ENCODE results near the gene SGPP2. TPM values are rescaled to one million over a fixed set of nuclear protein-coding genes. Genes with fewer than 3 reads are reported as not detected.

Gene SGPP2
- total and polyA plus RNA-seq, 2 of the 4 experiments (the other 2 are of a cell fraction) = not detected

DNA sequence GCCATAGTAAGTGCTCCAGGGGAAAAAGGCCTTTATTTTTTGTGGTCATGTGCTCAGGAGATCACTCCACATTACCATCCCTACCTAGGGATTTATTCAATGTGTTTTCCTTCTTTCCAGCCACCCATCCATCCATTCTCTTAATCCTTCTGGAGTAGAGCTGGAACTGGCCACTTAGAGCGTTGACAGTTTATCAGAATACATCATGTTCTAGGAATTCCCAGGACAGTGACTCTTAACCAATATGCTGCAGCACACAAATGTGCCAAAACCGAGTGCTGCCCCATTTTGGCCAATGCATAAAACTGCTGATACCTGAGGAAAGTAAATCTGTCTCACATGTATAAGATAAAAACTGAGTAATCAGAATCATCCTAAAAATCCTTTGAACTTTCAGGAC, 167.8 kb downstream of the SGPP2 start:
- no peak overlapping the region for H3K4me2 ChIP-seq (ENCODE audit: low read depth, low read length)
- no peak overlapping the region for H2AFZ ChIP-seq (replicated peaks; ENCODE audit: low read length, poor library complexity)
- CTCF ChIA-PET = interaction anchor here (0.7 kb wide), 1 partner anchor 31 kb away, joined by 3 read pairs; no protein-coding TSS in a partner anchor
- no peaks in the 10 kb centered on the region for H4K20me1 ChIP-seq (ENCODE audit: insufficient read depth, low read length)
- no peak overlapping the region for H4K91ac ChIP-seq (ENCODE audit: insufficient read depth, low read depth, low read length)
- in situ Hi-C loops (cut with MboI; ENCODE audit: low sequenced_read_pairs) (loop anchor here (25.0 kb wide), 1 partner anchor 530 kb away; no protein-coding TSS in a partner anchor), dilution Hi-C loops (cut with HindIII; ENCODE audit: low sequenced_read_pairs, unreplicated experiment) (no loop called here), intact Hi-C loops (cut with micrococcal nuclease) (no loop called here)
- DNase-seq (no peak), ATAC-seq (ENCODE audit: low read depth) (no peak)
- no peaks in the 10 kb centered on the region for H3K9me1 ChIP-seq (ENCODE audit: insufficient read depth, low read length)
- H2BK120ac ChIP-seq (ENCODE audit: low read depth, low read length) = no peak overlapping the region
- H2BK15ac ChIP-seq (ENCODE audit: low read depth, low read length) = no peak overlapping the region
- no peak overlapping the region for H2BK20ac ChIP-seq (ENCODE audit: low read depth, low read length)
- BruUV-seq (replicated peaks) = no TSS peak
- no peak overlapping the region for H3K4ac ChIP-seq (ENCODE audit: low read depth, low read length)
- no peak overlapping the region for H3K14ac ChIP-seq (replicated peaks; ENCODE audit: low read depth, low read length)
- no peaks in the 10 kb centered on the region for H3K27me3 ChIP-seq (ENCODE audit: control insufficient read depth, insufficient read depth, low read length)
- H4K8ac ChIP-seq (ENCODE audit: low read depth in 2 of 2, low read length in 2 of 2) = no peak overlapping the region
- TF ChIP-seq, protein P1, sequence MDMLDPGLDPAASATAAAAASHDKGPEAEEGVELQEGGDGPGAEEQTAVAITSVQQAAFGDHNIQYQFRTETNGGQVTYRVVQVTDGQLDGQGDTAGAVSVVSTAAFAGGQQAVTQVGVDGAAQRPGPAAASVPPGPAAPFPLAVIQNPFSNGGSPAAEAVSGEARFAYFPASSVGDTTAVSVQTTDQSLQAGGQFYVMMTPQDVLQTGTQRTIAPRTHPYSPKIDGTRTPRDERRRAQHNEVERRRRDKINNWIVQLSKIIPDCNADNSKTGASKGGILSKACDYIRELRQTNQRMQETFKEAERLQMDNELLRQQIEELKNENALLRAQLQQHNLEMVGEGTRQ (IDR thresholded peaks at IDR 0.05; ENCODE audit: low read depth, low read length) = no peak
- TF ChIP-seq MAFK (IDR thresholded peaks at IDR 0.05; ENCODE audit: low read depth, low read length) = no peak
- TF ChIP-seq, protein P2, sequence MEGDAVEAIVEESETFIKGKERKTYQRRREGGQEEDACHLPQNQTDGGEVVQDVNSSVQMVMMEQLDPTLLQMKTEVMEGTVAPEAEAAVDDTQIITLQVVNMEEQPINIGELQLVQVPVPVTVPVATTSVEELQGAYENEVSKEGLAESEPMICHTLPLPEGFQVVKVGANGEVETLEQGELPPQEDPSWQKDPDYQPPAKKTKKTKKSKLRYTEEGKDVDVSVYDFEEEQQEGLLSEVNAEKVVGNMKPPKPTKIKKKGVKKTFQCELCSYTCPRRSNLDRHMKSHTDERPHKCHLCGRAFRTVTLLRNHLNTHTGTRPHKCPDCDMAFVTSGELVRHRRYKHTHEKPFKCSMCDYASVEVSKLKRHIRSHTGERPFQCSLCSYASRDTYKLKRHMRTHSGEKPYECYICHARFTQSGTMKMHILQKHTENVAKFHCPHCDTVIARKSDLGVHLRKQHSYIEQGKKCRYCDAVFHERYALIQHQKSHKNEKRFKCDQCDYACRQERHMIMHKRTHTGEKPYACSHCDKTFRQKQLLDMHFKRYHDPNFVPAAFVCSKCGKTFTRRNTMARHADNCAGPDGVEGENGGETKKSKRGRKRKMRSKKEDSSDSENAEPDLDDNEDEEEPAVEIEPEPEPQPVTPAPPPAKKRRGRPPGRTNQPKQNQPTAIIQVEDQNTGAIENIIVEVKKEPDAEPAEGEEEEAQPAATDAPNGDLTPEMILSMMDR (conservative IDR thresholded peaks at IDR 0.05; ENCODE audit: low read depth, low read length) = no peak
- no peak for TF ChIP-seq NFE2L2 (IDR thresholded peaks at IDR 0.05; ENCODE audit: low read depth, low read length)
- no peak overlapping the region for H3K56ac ChIP-seq (ENCODE audit: extremely low read depth, insufficient read depth, low read length)
- no peak overlapping the region for H2AK9ac ChIP-seq (replicated peaks; ENCODE audit: low read depth, low read length, poor library complexity)
- no peak overlapping the region for H2BK5ac ChIP-seq (ENCODE audit: low read depth, low read length, poor library complexity, severe bottlenecking)
- no peaks in the 10 kb centered on the region; a peak in 2 of 4 replicates for H3K79me1 ChIP-seq (ENCODE audit: low read depth in 1 of 2, low read length in 2 of 2)
- H3K23ac ChIP-seq (ENCODE audit: low read depth, low read length) = no peak overlapping the region
- H3K9ac ChIP-seq (ENCODE audit: low read depth, low read length) = no peak overlapping the region
- no peak overlapping the region for H4K5ac ChIP-seq (ENCODE audit: low read depth, low read length)
- POLR2A ChIA-PET (ENCODE audit: unreplicated experiment) = no interaction called here
- no peak overlapping the region for H3K4me3 ChIP-seq (ENCODE audit: insufficient read depth, low read depth, low read length)
- H3K4me1 ChIP-seq (ENCODE audit: control insufficient read depth, insufficient read depth, low read length) = no peaks in the 10 kb centered on the region
- H3K27ac ChIP-seq (ENCODE audit: insufficient read depth, low read length) = no peak overlapping the region
- H3K36me3 ChIP-seq (ENCODE audit: control insufficient read depth, insufficient read depth, low read length) = 0 out of 2 replicates have a peak, but pooled peaks cover 2% of the 10 kb centered on the region
- whole genome bisulfite sequencing, 2 experiments (ENCODE audit: extremely low coverage in 2 of 2, insufficient read length in 1 of 2) = no CpG with 5 or more reads among the region's 2 CpGs
- H3K18ac ChIP-seq (ENCODE audit: low read depth, low read length) = no peak overlapping the region
- no peaks in the 10 kb centered on the region for H3K9me3 ChIP-seq (ENCODE audit: control insufficient read depth, insufficient read depth, low read length)
- no peak overlapping the region for H2AK5ac ChIP-seq (ENCODE audit: low read depth, low read length)

Measured in IMR-90 (cell line).